OCI-LY3 (cell line): ENCODE results near the gene MED22.

Experiments used
- CTCF ChIP-seq: fragments of 200-600, 300-600 bp; sonication (generic); IDR thresholded peaks from 2 replicates; pipeline ENCODE4 v1.5.1; 2014; ENCODE audit warnings: antibody characterized with exemption, low read length, low read depth
- EZH2phosphoT487 ChIP-seq: fragments of 200-600 bp; shearing (Covaris generic); IDR thresholded peaks from 2 replicates; pipeline ENCODE4 v1.6.1; 2018; ENCODE audit warnings: antibody characterized with exemption, mixed run types, low read depth

DNA sequence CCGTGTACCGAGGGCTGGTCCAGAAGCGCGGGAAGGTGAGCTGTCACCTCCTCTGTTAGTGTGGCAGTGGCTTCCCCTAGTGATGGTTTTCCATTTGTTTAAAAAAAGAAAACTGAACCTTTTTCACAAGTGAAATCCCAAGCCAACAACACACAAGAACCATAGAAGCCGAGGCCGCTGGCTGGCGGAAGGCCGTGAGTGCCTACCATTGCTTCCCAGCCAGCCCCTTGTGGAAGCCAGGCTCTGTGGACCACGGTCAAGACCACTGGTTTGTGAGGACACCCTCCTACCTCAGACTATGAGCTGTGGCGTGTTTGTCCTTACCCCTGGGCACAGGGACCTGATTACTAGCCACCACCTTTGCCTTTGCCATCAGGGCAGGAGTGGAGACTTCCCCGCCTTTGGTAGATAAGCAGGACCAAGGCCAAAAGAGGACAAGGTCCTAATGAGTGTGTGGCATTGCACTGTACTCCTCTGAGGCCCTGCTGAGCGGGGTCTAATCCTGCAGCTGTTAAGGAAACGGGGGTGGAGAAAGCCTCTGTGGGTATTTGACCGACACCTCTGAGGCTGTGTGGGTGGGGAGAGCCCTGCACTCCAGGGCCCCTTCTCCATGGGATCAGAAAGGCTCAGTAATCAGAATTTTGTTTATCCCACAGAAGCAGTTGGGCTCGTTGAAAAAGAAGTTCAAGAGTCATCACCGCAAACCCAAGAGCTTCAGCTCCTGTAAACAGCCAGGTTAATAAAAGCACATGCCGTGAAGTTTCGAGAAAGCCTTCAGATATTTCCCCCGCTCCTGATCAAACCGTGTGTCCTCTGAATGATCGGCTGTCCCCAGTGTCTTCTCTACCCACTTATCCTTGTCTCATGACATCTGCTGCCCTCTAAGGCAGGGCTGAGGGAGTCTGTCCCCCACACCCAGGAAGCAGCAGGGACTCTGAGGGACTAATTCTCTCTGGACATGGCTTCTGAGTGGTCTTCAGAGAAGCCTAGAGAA, 12.8 kb upstream of the MED22 start:
- TF ChIP-seq CTCF = no peak
- no peak for TF ChIP-seq EZH2phosphoT487
